Right atrium auricular region (tissue), 2 donors: ENCODE results near the gene LRRC25. TPM values are rescaled to one million over a fixed set of nuclear protein-coding genes. Genes with fewer than 3 reads are reported as not detected.

ENCODE experiments used
- DNase-seq: peaks from one replicate; pipeline ENCODE4 v3.0.0-alpha.2; 2019; ENCODE audit warnings: low spot score
- H3K27ac ChIP-seq, 2 donors: fragments of 200-600 bp; sonication (generic); 1 replicate in 1 of 2; 2 replicates in 1 of 2; pipeline ENCODE4 v1.5.1; 2016 to 2019
- H3K27me3 ChIP-seq, 2 donors: fragments of 200-600 bp; sonication (generic); one replicate each; pipeline versions ENCODE4 v1.5.1 to v1.6.0; 2017 to 2019
- H3K36me3 ChIP-seq: fragments of 200-600 bp; sonication (generic); one replicate; pipeline ENCODE4 v1.5.1; 2016
- H3K4me1 ChIP-seq, 2 donors: fragments of 200-600 bp; sonication (generic); one replicate each; pipeline versions ENCODE4 v1.5.1 to v1.6.0; 2017 to 2019
- H3K4me3 ChIP-seq, 2 donors: fragments of 200-600 bp; sonication (generic); 1 replicate in 1 of 2; 2 replicates in 1 of 2; pipeline ENCODE4 v1.5.1; 2017 to 2019; ENCODE audit warnings: mild to moderate bottlenecking in 1 of 2, moderate library complexity in 1 of 2
- H3K9me3 ChIP-seq, 2 donors: fragments of 200-600 bp; sonication (generic); one replicate each; pipeline ENCODE4 v1.5.1; 2019
- total RNA-seq, 2 donors: library from RNA; depleted of rRNA; stranded (reverse); fragments of >200 nt; gene quantifications; one replicate each; pipeline ENCODE4 v1.1.0, GENCODE V29; 2016
- TF ChIP-seq, protein P1 (sequence below), 2 donors: fragments of 200-600 bp; sonication (generic); IDR thresholded peaks; one replicate each; pipeline ENCODE4 v1.5.1; 2019; ENCODE audit warnings: antibody characterized with exemption in 2 of 2

Gene LRRC25
- total RNA-seq, 2 donors from 2014 or later = 2.6 to 6.8 TPM

DNA sequence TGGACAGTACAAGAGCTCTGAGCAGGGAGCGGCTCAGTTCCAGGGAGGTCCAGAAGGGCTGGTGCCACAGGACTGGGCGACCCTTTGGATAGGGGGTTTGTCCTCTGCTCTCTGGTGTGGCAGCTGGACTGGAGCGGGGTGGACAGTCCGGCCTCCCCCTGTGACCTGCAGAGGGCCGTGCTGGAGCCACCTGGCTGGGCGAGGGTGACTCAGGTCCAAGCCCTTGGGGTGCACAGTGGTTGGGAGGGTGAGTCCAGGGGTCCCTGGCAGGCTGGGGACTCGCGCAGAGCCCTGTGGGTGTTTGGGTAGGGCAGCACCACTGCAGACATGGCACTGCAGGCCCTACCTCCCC is 29.0 kb upstream of the LRRC25 start:
- Histone ChIP-seq H3K27me3 (no peaks in the 10 kb centered on the region), H3K27ac (peak overlapping the region; percentile 76 to 77), H3K4me1 (peaks cover 0 to 76% of the 10 kb centered on the region in 2 donors), H3K4me3 (no peak overlapping the region), H3K36me3 (no peaks in the 10 kb centered on the region), H3K9me3 (no peaks in the 10 kb centered on the region)
- no peak for DNase-seq
- TF ChIP-seq, protein P1, sequence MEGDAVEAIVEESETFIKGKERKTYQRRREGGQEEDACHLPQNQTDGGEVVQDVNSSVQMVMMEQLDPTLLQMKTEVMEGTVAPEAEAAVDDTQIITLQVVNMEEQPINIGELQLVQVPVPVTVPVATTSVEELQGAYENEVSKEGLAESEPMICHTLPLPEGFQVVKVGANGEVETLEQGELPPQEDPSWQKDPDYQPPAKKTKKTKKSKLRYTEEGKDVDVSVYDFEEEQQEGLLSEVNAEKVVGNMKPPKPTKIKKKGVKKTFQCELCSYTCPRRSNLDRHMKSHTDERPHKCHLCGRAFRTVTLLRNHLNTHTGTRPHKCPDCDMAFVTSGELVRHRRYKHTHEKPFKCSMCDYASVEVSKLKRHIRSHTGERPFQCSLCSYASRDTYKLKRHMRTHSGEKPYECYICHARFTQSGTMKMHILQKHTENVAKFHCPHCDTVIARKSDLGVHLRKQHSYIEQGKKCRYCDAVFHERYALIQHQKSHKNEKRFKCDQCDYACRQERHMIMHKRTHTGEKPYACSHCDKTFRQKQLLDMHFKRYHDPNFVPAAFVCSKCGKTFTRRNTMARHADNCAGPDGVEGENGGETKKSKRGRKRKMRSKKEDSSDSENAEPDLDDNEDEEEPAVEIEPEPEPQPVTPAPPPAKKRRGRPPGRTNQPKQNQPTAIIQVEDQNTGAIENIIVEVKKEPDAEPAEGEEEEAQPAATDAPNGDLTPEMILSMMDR (IDR thresholded peaks at IDR 0.05) = no peak

DNA sequence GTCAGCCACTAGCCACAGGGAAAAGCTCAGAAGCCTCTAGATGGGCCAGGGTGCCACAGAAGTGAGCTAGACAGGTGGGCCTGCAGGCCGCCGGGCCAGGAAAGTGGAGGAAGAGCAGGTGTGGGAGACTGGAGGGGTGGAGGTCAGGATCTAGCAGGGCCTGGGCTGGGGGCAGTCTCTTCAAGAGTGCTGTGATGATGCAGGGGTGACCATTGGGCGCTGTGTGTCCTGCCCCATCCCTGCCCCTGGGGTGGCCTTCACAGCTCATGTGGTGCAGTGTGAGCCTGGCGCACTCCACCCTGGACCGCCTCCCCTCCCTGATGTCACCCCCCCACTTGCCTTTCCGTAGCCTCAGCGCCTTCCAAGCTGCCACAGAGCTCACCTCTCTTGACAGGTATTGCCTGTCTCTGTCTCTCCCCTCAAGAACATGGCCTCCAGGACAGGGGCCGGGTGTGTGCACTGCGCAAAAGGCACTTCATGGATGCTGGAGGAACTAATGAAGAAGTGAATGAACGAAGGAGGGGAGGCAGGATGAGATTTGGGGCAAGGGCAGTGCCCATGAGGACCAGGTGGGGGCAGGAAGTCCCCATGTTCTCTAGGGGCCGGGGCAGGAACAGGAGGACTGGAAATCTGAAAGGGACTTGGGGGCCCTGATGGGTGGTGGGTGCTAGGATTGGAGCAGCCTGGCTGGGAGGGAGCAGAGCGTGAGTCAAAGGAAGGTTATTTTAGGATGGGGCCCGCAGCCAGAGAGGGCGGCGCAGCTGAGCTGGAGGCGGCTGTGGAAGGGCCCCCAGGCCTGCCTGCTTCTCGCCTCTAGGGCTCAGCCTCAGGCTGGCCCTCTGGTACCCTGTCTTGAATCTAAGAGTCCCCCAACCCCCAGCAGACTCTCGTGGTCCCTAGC is 28.3 kb upstream of the LRRC25 start:
- DNase-seq = peak; percentile 81
- peaks cover 0 to 82% of the 10 kb centered on the region in 2 donors for H3K4me1 ChIP-seq
- no peaks in the 10 kb centered on the region for H3K36me3 ChIP-seq
- no peaks in the 10 kb centered on the region for H3K9me3 ChIP-seq
- peak overlapping the region; percentile 76 to 77 for H3K27ac ChIP-seq
- H3K4me3 ChIP-seq = no peak overlapping the region
- H3K27me3 ChIP-seq = no peaks in the 10 kb centered on the region
- TF ChIP-seq, protein P1 (IDR thresholded peaks at IDR 0.05) = no peak

DNA sequence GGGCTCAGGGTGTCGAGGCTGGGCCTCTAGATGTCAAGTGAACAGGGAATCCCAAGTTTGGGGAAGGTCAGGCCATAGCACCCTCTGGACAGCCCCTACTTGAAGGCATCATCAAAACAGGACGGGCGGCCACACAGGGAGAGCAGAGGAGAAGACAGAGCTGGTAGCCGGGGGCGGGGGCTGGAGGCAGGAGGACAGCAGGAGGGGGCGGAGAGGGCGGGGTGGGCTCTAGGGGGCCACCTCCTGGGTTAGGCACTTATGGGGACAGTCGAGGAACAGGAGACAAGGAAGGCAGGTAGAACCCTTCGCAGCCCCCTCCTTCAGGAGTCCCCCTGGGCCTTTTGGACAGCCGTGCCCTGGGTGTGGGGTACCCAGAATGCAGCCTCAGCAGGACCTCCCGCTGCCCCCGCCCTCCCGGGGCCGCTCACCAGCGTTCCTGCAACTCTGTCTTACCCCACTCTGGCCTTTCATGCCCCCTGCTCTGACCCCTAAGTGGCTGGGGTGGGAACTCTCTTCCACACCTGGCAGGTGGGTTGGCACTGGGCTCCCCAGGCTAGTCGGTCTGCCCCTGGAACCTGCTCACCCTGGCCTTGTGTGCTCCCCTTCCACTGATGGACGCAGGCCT is 27.6 kb upstream of the LRRC25 start:
- no peaks in the 10 kb centered on the region for H3K9me3 ChIP-seq
- peak overlapping the region; percentile 76 to 77 for H3K27ac ChIP-seq
- H3K36me3 ChIP-seq = no peaks in the 10 kb centered on the region
- peaks cover 0 to 85% of the 10 kb centered on the region in 2 donors for H3K4me1 ChIP-seq
- DNase-seq = no peak
- TF ChIP-seq, protein P1 (IDR thresholded peaks at IDR 0.05) = no peak
- no peak overlapping the region for H3K4me3 ChIP-seq
- H3K27me3 ChIP-seq = no peaks in the 10 kb centered on the region

DNA sequence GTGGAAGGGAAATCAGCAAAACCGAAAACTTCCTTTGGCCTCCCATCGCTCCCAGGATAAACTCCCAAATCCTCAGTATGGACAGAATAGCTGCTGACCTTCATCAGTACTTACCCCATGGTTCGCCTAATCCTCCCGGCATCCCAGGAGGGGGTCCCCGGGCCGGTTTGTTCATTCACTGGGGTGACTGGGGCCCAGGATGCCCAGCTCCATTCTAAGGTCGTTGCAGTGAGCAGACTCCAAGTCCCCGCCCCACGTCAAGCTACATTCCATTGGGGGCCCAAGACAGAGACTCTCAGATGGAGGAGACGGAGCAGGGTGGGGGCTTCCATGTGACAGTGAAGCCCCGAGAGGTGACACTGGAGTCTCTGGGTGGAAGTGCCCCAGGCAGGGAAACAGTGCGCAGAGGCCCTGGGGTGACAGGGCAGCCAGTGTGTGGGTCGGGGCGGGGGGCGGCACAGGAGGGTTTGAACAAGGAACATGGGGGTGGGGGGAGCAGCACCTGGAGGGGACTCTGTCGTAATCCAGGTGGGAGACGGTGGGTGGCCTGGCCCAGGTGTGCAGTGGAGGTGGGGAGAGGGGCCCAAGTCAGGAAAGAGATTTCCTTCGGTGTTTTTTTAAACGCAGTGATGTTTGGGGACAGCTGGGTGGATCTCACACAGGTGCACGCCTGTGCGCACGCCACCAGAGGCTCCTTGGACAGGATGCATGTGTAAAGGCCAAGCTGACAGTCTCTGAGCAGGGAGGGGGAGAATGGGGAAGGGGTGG is 26.9 kb upstream of the LRRC25 start:
- no peak for DNase-seq
- Histone ChIP-seq H3K4me1 (peaks cover 0 to 82% of the 10 kb centered on the region in 2 donors), H3K4me3 (no peak overlapping the region), H3K27me3 (no peaks in the 10 kb centered on the region), H3K27ac (peak overlapping the region in 1 of 2 donors; percentile 16), H3K36me3 (no peaks in the 10 kb centered on the region), H3K9me3 (no peaks in the 10 kb centered on the region)
- TF ChIP-seq, protein P1 (IDR thresholded peaks at IDR 0.05) = no peak

DNA sequence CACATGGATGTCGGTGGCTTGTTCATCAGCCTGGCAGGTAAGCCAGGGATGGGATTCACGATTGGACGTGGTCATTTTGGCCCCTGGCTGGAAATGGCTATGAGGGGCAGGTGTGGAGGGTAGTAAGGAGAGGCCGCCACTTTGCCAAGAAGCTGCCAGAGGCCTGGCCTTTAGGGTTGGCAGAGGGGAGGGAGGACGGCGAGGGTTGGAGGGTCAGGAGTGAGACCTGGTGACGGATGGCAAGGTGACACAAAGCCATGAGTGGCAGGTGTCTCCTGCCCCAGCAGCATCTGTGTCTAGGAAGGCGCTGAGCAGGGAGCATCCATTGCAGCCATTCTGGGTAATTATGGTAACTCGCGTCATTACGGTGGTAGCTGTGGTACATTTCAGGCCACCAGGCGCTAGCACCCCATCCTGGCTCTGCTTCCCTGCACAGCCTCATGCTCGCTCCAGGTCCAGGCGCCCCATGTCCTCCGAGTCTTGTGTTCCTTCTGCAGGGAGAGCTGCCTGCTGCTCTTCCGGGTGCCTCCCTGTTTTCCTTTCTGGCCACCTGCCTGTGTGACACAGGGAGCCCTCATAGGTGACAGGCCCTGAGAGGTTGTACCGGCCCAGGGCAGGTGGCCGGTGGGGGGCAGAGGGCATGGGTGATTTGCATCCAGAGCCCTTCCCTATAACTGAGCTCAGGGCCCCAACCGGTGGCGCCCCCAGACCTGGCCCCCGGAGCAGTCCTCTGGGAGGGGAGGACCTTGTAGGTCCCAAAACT is 26.0 kb upstream of the LRRC25 start:
- Histone ChIP-seq H3K4me1 (peaks cover 0 to 79% of the 10 kb centered on the region in 2 donors), H3K4me3 (no peak overlapping the region), H3K36me3 (no peaks in the 10 kb centered on the region), H3K27me3 (no peaks in the 10 kb centered on the region), H3K9me3 (no peaks in the 10 kb centered on the region), H3K27ac (peak overlapping the region in 1 of 2 donors; percentile 16)
- no peak for DNase-seq
- TF ChIP-seq, protein P1 (IDR thresholded peaks at IDR 0.05) = no peak
